SKM-1 treated with dmso at 0.1 percent for 144 hours (cell line): ENCODE measurements around the gene ELOA.
"Not testable (repeated sequence)": the region's sequence is repeated elsewhere in the genome, so short reads cannot be mapped to it uniquely, and the experiment has no call there.

Source experiments
- DNase-seq: peaks from one replicate; lab custom pipeline; 2025; ENCODE audit not compliant: unreplicated experiment; lab: John Stamatoyannopoulos, UW

The ELOA gene

DNA sequence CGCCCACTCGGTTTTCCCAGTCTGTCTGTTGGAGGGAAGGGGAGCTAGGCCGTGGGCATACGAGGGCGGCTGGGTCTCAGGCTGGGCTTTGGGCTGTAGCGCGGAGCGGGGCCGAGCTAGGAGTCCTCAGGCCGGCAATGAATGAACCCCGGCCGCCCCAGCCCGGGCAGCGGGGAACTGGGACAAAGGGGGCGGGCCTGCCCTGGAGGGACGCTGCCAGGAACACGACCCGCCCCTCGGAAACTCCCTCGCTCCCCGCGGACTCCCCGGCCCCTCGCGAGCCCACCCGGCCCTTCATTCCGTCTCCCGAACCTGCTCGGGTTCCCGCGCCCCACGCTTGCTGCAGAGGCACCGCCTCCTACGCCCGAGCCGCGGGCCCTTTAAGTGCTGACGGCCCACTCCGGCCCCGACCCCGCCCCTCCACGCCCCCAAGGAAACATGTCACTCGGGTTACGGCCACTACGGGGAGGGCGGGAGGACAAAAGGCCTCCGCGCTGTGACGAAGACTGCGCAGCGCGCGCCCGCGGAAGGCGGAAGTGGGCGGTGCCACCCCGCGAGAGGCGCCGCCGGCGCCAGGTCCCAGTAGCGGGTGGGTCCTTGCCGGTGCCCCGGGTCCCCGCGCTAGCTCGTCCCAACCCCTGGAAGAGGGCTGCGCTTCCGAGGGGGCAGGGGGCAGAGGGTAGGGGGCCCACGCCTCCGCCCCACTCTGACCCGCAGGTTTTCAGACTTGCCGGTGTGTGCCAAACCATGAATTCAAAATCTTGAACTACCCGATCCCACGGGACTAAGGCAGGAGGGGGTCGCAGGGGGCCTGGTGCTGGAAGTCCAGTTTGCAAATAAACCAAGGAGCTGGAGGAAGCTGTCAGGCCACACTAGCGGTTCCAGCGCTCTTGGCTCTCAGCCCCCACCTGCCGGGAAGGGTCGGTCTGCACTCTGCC lies 57.4 kb downstream of the ELOA start, which contains the start of gene GALE:
GALE (minus strand) TSS at position 355 of the 938 bp plus-strand sequence. CDS start 1,747 bp downstream, outside the sequence.
- peak; percentile 89 for DNase-seq

- peak; percentile 13 for DNase-seq
These were observed 58.1 kb downstream of the ELOA start for GRCh38 chr1:23801338-23801748.

DNA sequence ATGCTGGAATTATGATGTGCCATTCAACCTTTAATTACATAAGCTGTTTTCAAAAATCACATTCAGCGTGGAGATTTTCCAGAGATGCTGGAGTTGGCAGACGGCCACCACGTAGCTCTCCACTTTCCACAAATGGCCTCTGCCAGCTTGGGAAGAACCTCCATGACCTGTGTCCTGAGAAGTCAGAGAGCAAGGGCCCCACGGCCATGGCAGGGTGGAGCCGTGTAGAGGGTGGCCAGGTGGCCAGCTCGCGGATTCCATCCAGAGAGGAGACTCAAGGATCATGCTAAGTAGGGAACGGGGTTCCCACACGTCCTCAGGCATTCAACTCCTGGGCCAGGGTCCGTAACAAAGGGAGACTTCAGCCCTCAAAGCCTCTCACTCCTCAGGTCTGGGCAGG lies 58.6 kb downstream of the ELOA start:
- no peak for DNase-seq

- not testable (repeated sequence) for DNase-seq
These were observed 59.6 kb downstream of the ELOA start for GRCh38 chr1:23802809-23803342.

DNA sequence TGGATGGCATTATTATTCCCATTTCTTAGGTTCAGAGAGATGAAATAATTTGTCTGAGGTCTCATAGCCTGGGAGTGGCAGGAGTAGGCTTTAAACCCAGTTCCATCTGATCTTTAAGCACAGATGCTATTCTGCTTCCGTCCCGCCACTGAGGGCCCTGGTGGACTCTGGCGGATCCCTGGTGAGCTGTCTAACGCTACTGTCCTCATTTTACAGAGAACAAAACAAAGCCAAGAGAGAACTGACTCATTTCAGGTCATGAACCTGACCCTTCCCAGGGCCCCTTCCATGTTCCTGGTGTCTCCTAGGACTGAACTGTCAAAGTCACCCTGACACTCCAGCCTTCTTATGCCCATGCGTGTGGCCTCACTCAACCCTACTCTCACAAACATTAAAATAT lies 60.4 kb downstream of the ELOA start:
- no peak for DNase-seq

GRCh38 chr1:23804183-23804835 lies 61.0 kb downstream of the ELOA start:
- no peak for DNase-seq

GRCh38 chr1:23805025-23805424 lies 61.8 kb downstream of the ELOA start:
- no peak for DNase-seq

- no peak for DNase-seq
These were observed 63.0 kb downstream of the ELOA start for GRCh38 chr1:23806280-23806679.

DNA sequence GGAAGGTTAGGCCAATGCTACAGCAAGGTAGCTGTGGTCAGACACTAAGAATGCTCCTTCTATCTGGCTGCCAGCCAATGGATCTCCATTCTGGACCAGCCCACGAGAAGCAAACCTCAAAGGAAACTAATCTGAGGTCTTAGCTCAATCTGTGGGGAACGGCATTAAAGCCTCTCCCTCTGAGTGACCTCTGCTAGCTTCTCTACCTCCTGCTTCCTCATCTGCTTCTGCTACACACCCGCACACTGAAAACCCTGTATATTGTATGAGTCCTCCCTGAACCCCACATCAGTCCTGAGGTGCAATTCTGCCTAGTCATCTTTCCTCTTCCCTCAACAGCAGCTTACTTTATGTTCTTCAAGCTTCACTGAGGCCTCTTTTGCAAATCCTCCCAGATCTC lies 64.2 kb downstream of the ELOA start:
- DNase-seq, result peak; percentile 93

GRCh38 chr1:23809751-23810171 lies 66.5 kb downstream of the ELOA start:
- peak; percentile 91 for DNase-seq

- peak; percentile 92 for DNase-seq
These were observed 67.7 kb downstream of the ELOA start for GRCh38 chr1:23810818-23811540.
